Superior temporal gyrus (tissue), 1 donor: Measurements from ENCODE around the gene ZACN.
"Not testable (repeated sequence)": the region's sequence is repeated elsewhere in the genome, so short reads cannot be mapped to it uniquely, and the experiment has no call there.

Experiments used
- DNase-seq: peaks from one replicate; pipeline ENCODE4 v3.0.0-alpha.2; 2016; ENCODE audit errors: extremely low spot score

Gene ZACN

GRCh38 chr17:76078860-76079534 lies at the start of gene ZACN:
ZACN (plus strand) TSS chr17:76079182; CDS start chr17:76079265, 83 bp downstream.
- no peak for DNase-seq

- DNase-seq: no peak
Measured at GRCh38 chr17:76032073-76032779, 46.8 kb upstream of the ZACN start.

GRCh38 chr17:76032780-76033108 lies 46.2 kb upstream of the ZACN start:
- DNase-seq: no peak

DNA sequence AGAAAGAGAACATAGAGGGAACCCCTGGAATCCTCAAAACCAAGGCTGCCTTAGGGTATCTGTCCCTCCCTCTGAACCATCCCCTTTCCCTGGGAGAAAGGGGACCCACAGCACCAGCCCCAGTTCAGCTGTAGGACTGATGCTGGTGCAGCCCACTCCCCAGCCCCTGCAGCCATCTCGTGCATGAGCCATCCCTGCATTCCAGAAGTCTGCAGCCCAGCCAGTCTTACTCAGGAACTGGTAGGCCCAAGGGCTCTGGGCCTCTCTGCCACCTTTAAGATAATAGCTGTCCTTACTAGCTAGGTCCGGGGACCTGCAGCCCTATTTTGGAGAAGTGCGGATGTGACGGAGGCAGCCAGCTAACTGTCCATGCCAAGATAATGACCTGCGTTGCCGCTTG lies 45.8 kb upstream of the ZACN start:
- DNase-seq: no peak

DNA sequence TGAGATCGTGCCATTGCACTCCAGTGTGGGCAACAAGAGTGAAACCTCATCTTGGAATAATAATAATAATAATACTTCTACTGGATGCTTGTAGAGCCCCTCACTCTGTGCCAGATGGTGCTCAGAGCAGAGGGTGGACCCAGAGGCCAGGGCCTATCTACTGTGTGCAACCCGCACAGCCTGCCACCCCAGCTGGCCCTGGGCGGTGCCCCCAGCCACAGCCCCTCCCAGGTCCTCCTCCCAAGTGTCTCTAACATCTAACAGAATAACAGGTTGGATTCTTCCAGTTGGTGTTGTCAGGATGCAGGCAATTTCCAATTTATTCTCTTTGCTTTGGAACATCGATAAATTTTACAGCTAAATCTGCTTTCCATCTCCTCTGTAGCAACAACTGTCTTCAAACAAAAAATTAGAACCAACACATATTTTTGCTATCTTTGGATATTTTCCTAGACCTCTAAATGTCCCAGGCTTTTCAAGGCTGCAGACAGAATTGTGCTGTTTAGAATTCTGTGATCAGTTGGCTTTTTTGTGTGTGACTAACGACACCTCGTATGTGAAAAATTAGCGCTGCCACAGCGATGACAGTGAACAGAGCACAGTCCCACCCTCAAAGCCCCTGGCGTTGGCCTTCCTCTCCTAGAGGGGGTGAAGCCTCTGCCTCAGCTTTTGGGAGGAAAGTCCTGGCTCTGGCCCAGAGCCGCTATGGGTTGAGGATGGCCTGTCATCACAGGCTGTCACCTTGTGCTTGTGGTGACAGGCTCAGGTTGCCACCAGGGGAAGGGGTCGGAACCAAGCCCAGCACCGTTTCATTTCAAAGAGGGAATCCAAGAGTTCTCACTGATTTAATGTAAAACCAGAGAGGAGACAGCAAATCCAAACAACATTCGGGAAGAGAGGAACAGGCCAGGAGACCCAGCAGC lies 44.3 kb upstream of the ZACN start:
- no peak for DNase-seq

GRCh38 chr17:76036497-76037261 lies 42.3 kb upstream of the ZACN start:
- no peak for DNase-seq

DNA sequence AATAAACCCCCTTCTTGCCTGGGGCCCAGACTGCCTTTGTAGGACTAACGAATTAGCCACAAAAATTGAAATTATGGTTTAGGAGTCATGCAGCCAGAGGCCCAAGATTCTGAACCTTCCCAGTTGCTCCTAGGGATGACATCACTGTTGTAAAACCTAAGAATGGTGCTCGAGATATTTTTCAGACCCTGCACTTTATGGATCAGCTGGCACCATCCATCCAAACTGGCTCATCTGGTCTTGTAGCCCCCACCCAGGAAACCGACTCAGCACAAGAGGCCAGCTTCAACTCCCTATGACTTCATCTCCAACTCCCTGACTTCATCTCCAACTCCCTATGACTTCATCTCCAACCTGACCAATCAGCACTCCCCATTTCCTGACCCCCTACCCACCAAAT lies 40.9 kb upstream of the ZACN start:
- no peak for DNase-seq

GRCh38 chr17:76039121-76039520 lies 39.9 kb upstream of the ZACN start:
- DNase-seq: no peak

DNA sequence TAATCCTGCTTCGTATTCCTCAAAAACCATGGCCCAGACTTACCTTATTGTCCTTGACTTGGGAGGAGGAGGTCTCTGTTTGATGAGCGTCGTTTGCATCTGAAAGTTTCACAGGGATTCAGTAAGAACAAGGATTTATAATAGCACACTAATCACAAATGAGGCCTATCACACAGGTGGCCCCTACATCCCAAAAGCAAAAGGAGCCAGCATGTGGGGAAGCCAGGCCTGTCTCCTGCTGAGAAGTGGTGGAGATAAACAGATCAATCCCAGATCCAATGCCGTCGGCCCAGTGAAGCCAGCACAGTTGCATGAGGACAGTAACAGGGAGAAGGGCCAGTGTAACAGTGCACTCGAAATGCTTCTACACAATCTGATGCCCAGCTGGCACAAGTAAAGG lies 38.6 kb upstream of the ZACN start:
- no peak for DNase-seq

DNA sequence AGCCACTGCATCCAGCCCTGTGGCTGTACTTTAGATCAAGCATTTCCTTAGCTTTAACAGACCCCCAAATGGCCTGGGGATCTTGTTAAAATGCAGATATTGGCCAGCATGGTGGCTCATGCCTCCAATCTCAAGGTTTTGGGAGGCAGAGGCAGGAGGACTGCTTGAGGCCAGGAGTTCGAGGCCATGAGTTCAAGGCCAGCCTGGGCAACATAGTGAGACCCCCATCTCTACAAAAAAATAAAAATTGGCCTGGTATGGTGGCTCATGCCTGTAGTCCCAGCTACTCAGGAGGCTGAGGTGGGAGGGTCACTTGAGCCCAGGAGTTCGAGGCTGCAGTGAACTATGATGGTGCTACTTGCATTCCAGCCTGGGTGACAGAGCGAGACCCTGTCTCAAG lies 36.1 kb upstream of the ZACN start:
- DNase-seq: not testable (repeated sequence)

GRCh38 chr17:76044475-76045007 lies 34.4 kb upstream of the ZACN start:
- not testable (repeated sequence) for DNase-seq

- DNase-seq: no peak
Measured at GRCh38 chr17:76046064-76046463, 32.9 kb upstream of the ZACN start.

- DNase-seq: no peak
Measured at GRCh38 chr17:76048025-76048605, 30.9 kb upstream of the ZACN start.

GRCh38 chr17:76048711-76049110 lies 30.3 kb upstream of the ZACN start:
- DNase-seq: no peak

- DNase-seq: no peak
Measured at GRCh38 chr17:76049239-76049638, 29.7 kb upstream of the ZACN start.

- DNase-seq: no peak
Measured at GRCh38 chr17:76049836-76050537, 29.0 kb upstream of the ZACN start.

- no peak for DNase-seq
Measured at GRCh38 chr17:76050538-76051467, 28.2 kb upstream of the ZACN start.

DNA sequence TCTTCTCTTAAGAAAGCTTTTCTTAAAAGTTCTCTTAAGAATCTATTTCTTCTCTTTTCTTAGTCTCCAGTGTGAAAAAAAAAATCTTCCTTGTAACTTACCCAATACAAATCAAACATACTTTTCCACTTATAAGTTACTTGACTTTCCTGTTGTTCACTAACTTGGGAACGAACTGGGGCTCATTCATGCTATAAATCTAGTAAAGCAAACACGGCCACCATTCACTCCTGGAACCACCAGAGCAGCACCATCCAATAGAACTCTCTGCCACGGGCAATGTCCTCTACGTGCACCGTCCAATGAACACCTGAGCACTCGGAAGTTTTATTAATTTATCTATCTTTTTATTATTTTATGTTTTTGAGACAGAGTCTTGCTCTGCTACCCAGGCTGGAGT lies 27.4 kb upstream of the ZACN start:
- DNase-seq: no peak
